Measurements from ENCODE around the gene SORCS2. TPM values are rescaled to one million over a fixed set of nuclear protein-coding genes. Genes with fewer than 3 reads are reported as not detected.

Gene SORCS2
- total and polyA plus RNA-seq, 2 of the 13 experiments (the other 11 are each of a cell fraction or from before 2014, with no cell fraction given) = 0.82 to 1.0 TPM

DNA sequence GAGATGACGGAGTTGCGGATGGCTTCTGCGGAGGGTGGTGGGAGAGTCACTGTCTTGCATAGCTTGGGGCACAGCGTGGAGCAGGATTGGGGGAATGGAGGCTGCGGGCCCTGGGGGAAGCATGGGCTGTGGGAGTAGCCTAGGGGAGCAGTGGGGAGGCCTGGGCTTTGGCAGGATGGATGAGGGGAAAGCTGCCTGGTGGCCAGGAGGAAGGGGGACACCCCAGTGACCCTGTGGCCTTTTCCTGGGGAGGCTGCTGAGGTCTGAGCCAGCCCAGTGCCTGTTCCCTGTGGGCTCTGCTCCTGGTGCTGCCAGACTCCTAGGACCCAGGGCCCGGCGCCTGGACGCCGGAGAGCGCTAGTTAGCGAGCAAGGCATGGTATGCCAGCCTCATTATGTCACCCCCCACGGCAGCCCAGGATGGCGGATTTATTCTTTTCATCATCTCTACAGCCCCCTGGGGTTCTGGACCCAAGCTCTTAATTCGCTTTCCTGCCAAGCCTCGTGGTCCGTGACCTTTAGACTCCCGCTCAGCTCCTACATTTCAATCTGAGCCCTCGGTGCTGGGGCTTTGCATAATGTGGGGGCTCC, 39.8 kb downstream of the SORCS2 start:
- H3K4me3 ChIP-seq (replicated peaks in 1 of 3; ENCODE audit: insufficient read depth in 1 of 3, low read depth in 2 of 3, low read length in 3 of 3) = no peak overlapping the region
- H3K27me3 ChIP-seq (ENCODE audit: control insufficient read depth in 1 of 2, insufficient read depth in 2 of 2, low read length in 2 of 2) = peaks cover 1 to 11% of the 10 kb centered on the region in 2 experiments; a peak in 3 of 5 replicates
- DNase-seq (ENCODE audit: low spot score) (no peak), ATAC-seq (no peak), FAIRE-seq (no peak)
- no peaks in the 10 kb centered on the region for H3K36me3 ChIP-seq (replicated peaks in 1 of 2; ENCODE audit: control insufficient read depth in 1 of 2, insufficient read depth in 2 of 2, low read length in 2 of 2)
- H4K20me1 ChIP-seq (ENCODE audit: insufficient read depth, low read length) = no peaks in the 10 kb centered on the region
- in situ Hi-C loops (cut with HindIII; ENCODE audit: extremely low pct_ligation_motif_present, low pct_unique_long_range_greater_than_20kb) = no loop called here
- no peak overlapping the region for H3K9ac ChIP-seq (ENCODE audit: insufficient read depth, low read depth, low read length)
- H2AFZ ChIP-seq (ENCODE audit: low read length) = no peak overlapping the region
- H3K27ac ChIP-seq (ENCODE audit: extremely low read length, insufficient read depth, low read length) = no peak overlapping the region
- H3K79me2 ChIP-seq (ENCODE audit: insufficient read depth, low read length) = no peaks in the 10 kb centered on the region
- CTCF ChIA-PET (ENCODE audit: low intra/inter-chr PET ratio, low total read pairs) = no interaction called here
- BruUV-seq (replicated peaks) = no TSS peak
- TF ChIP-seq FOSL1 (CRISPR knock-in tag; IDR thresholded peaks at IDR 0.05; ENCODE audit: borderline replicate concordance) (no peak), ZNF501 (CRISPR knock-in tag; IDR thresholded peaks at IDR 0.05) (no peak), MTA1 (CRISPR knock-in tag; IDR thresholded peaks at IDR 0.05; ENCODE audit: borderline replicate concordance) (no peak)
- POLR2A ChIA-PET = no interaction called here
- H3K4me2 ChIP-seq (ENCODE audit: low read depth, low read length) = no peak overlapping the region
- 32% methylated on average over 12 of the region's 18 CpGs for WGBS (ENCODE audit: low lambda C conversion rate)
- H3K4me1 ChIP-seq (ENCODE audit: insufficient read depth, low read length) = no peaks in the 10 kb centered on the region
- intact Hi-C loops (cut with micrococcal nuclease; ENCODE audit: unreplicated experiment) = no loop called here
- no peaks in the 10 kb centered on the region for H3K9me3 ChIP-seq (ENCODE audit: low read length)

DNA sequence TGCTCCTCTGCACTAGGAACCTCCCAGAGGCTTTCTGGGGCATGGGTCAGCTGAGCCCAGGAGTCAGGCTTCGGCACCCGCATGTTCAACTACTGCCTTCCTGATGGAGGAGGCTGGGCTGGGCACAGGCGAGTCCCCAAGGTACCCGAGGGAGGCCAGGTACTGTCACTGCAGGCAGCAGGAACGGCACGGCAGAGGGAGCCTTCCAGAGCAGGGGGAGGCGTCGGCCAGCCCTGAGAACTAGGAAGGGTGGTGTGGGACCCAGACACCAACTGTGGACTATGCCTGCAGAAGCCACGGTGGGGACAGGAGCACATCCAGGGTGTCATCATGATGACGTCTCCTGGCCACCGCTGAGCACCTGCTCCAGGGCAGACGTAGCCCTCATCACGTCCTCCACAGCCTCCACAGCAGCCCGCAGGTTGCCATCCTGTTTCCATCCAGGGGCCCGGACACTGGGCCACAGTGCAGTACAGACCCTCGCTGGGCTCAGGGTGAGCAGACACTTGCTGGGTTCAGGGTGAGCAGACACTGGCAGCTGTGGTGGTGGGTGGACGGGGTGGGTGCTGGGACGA, 40.8 kb downstream of the SORCS2 start:
- DNase-seq (ENCODE audit: low spot score) (no peak), ATAC-seq (peak; percentile 24; the same call in 2 of the 3 replicates), FAIRE-seq (no peak)
- Histone ChIP-seq H2AFZ (ENCODE audit: low read length) (no peak overlapping the region), H3K36me3 (replicated peaks in 1 of 2; ENCODE audit: control insufficient read depth in 1 of 2, insufficient read depth in 2 of 2, low read length in 2 of 2) (no peaks in the 10 kb centered on the region), H3K27me3 (ENCODE audit: control insufficient read depth in 1 of 2, insufficient read depth in 2 of 2, low read length in 2 of 2) (peaks cover 1 to 4% of the 10 kb centered on the region in 2 experiments; a peak in 2 of 5 replicates), H3K27ac (ENCODE audit: extremely low read length, insufficient read depth, low read length) (no peak overlapping the region), H3K4me3 (replicated peaks in 1 of 3; ENCODE audit: insufficient read depth in 1 of 3, low read depth in 2 of 3, low read length in 3 of 3) (no peak overlapping the region), H3K79me2 (ENCODE audit: insufficient read depth, low read length) (no peaks in the 10 kb centered on the region), H3K9ac (ENCODE audit: insufficient read depth, low read depth, low read length) (no peak overlapping the region), H3K9me3 (ENCODE audit: low read length) (peaks cover 5% of the 10 kb centered on the region), H3K4me2 (ENCODE audit: low read depth, low read length) (no peak overlapping the region), H3K4me1 (ENCODE audit: insufficient read depth, low read length) (no peaks in the 10 kb centered on the region), H4K20me1 (ENCODE audit: insufficient read depth, low read length) (no peaks in the 10 kb centered on the region)
- no TSS peak for BruUV-seq (replicated peaks)
- CTCF ChIA-PET (ENCODE audit: low intra/inter-chr PET ratio, low total read pairs) = no interaction called here
- intact Hi-C loops (cut with micrococcal nuclease; ENCODE audit: unreplicated experiment) (no loop called here), in situ Hi-C loops (cut with HindIII; ENCODE audit: extremely low pct_ligation_motif_present, low pct_unique_long_range_greater_than_20kb) (no loop called here)
- POLR2A ChIA-PET = no interaction called here
- TF ChIP-seq ELF4 (CRISPR knock-in tag; IDR thresholded peaks at IDR 0.05; ENCODE audit: borderline replicate concordance) (no peak), ZNF572 (CRISPR knock-in tag; IDR thresholded peaks at IDR 0.05) (no peak), MIER2 (CRISPR knock-in tag; IDR thresholded peaks at IDR 0.05) (no peak), ZNF629 (CRISPR knock-in tag; conservative IDR thresholded peaks at IDR 0.05) (no peak), SNAI1 (CRISPR knock-in tag; IDR thresholded peaks at IDR 0.05; ENCODE audit: borderline replicate concordance) (no peak), SAFB2 (CRISPR knock-in tag; IDR thresholded peaks at IDR 0.05; ENCODE audit: borderline replicate concordance, low read depth) (no peak), SP1 (IDR thresholded peaks at IDR 0.05) (no peak), SP1 (CRISPR knock-in tag; IDR thresholded peaks at IDR 0.05) (no peak)
- TF ChIP-seq, protein P1, sequence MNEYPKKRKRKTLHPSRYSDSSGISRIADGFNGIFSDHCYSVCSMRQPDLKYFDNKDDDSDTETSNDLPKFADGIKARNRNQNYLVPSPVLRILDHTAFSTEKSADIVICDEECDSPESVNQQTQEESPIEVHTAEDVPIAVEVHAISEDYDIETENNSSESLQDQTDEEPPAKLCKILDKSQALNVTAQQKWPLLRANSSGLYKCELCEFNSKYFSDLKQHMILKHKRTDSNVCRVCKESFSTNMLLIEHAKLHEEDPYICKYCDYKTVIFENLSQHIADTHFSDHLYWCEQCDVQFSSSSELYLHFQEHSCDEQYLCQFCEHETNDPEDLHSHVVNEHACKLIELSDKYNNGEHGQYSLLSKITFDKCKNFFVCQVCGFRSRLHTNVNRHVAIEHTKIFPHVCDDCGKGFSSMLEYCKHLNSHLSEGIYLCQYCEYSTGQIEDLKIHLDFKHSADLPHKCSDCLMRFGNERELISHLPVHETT (CRISPR knock-in tag; conservative IDR thresholded peaks at IDR 0.05) = no peak
- 57% methylated on average over 4 of the region's 18 CpGs for WGBS (ENCODE audit: low lambda C conversion rate)
